MM.1S (cell line): Measurements from ENCODE around the gene COL6A1.

ENCODE experiments used
- DNase-seq: peaks from one replicate; pipeline ENCODE4 v3.0.0-alpha.2; 2015
- H2AFZ ChIP-seq: fragments of 300-600 bp; sonication (generic); 2 replicates; pipeline ENCODE4 v1.6.0; 2016; ENCODE audit warnings: antibody characterized with exemption, low read length
- H3F3A ChIP-seq: fragments of 300-600 bp; sonication (generic); 2 replicates; pipeline ENCODE4 v1.6.1; 2016; ENCODE audit warnings: mild to moderate bottlenecking, antibody characterized with exemption, low read length, moderate library complexity, mixed read lengths; ENCODE audit not compliant: insufficient read depth
- H3K27ac ChIP-seq: fragments of 300-600 bp; sonication (generic); 2 replicates; pipeline ENCODE4 v1.5.1; 2016; ENCODE audit warnings: mild to moderate bottlenecking, low read length
- H3K27me3 ChIP-seq: fragments of 300-600 bp; sonication (generic); replicated peaks from 2 replicates; pipeline ENCODE4 v1.6.0; 2016; ENCODE audit warnings: low read length; ENCODE audit not compliant: insufficient read depth
- H3K36me3 ChIP-seq: fragments of 300-600 bp; sonication (generic); replicated peaks from 2 replicates; pipeline ENCODE4 v1.6.1; 2016; ENCODE audit warnings: mild to moderate bottlenecking, low read length, mixed read lengths; ENCODE audit not compliant: insufficient read depth
- H3K4me1 ChIP-seq: fragments of 300-600 bp; sonication (generic); 2 replicates; pipeline ENCODE4 v1.6.1; 2016; ENCODE audit warnings: low read length, mixed read lengths
- H3K4me2 ChIP-seq: fragments of 300-600 bp; sonication (generic); 2 replicates; pipeline ENCODE4 v1.6.0; 2016; ENCODE audit warnings: low read depth, low read length
- H3K4me3 ChIP-seq: fragments of 300-600 bp; sonication (generic); 2 replicates; pipeline ENCODE4 v1.5.1; 2016; ENCODE audit warnings: low read length, mixed read lengths
- H3K79me2 ChIP-seq: fragments of 300-600 bp; sonication (generic); 2 replicates; pipeline ENCODE4 v1.6.1; 2016; ENCODE audit warnings: mixed run types, low read length, mixed read lengths
- H3K9ac ChIP-seq: fragments of 300-600 bp; sonication (generic); 2 replicates; pipeline ENCODE4 v1.6.1; 2016; ENCODE audit warnings: low read length, mixed read lengths
- H3K9me2 ChIP-seq: fragments of 300-600 bp; sonication (generic); replicated peaks from 2 replicates; pipeline ENCODE4 v1.6.1; 2016; ENCODE audit warnings: mild to moderate bottlenecking, low read length, mixed read lengths; ENCODE audit not compliant: insufficient read depth
- H3K9me3 ChIP-seq: fragments of 300-600 bp; sonication (generic); replicated peaks from 2 replicates; pipeline ENCODE4 v1.6.1; 2016; ENCODE audit warnings: mild to moderate bottlenecking, low read length, mixed read lengths; ENCODE audit not compliant: insufficient read depth
- H4K20me1 ChIP-seq: fragments of 300-600 bp; sonication (generic); 2 replicates; pipeline ENCODE4 v1.6.1; 2016; ENCODE audit warnings: mild to moderate bottlenecking, low read length, moderate library complexity, mixed read lengths; ENCODE audit not compliant: insufficient read depth
- EZH2 ChIP-seq: fragments of 300-600 bp; sonication (generic); optimal IDR thresholded peaks from 2 replicates; pipeline ENCODE3; 2017; ENCODE audit warnings: low read depth, mild to moderate bottlenecking, antibody characterized with exemption, low read length, mixed read lengths
- EZH2phosphoT487 ChIP-seq: fragments of 300-600 bp; sonication (generic); IDR thresholded peaks from 2 replicates; pipeline ENCODE4 v1.6.1; 2018; ENCODE audit warnings: antibody characterized with exemption, low read length
- TF ChIP-seq, protein P1 (sequence below): fragments of 300-600 bp; sonication (generic); IDR thresholded peaks from 2 replicates; pipeline ENCODE4 v1.5.1; 2016; ENCODE audit warnings: antibody characterized with exemption, low read length, mixed read lengths

Gene COL6A1

DNA sequence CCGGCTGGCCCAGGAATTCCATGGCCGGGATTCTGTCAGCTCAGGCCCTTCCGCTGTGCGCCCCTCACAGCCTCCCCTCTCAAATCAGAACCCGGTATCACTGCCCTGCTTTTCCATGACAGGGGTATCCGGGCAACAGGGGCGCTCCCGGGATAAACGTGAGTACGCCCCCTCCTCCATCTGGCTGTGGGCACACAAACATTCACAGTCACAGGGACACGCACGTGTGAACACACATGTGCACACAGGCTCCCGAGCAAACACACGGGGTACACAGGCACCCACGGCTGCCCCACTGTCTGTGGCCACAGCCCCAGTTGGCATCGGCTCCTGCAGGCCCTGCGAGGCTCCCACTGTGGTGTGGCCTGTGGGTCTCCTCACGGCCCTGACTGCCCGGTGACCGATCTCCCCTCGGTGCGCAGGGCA is 16.7 kb downstream of the COL6A1 start:
- no peak overlapping the region for H3K4me3 ChIP-seq

DNA sequence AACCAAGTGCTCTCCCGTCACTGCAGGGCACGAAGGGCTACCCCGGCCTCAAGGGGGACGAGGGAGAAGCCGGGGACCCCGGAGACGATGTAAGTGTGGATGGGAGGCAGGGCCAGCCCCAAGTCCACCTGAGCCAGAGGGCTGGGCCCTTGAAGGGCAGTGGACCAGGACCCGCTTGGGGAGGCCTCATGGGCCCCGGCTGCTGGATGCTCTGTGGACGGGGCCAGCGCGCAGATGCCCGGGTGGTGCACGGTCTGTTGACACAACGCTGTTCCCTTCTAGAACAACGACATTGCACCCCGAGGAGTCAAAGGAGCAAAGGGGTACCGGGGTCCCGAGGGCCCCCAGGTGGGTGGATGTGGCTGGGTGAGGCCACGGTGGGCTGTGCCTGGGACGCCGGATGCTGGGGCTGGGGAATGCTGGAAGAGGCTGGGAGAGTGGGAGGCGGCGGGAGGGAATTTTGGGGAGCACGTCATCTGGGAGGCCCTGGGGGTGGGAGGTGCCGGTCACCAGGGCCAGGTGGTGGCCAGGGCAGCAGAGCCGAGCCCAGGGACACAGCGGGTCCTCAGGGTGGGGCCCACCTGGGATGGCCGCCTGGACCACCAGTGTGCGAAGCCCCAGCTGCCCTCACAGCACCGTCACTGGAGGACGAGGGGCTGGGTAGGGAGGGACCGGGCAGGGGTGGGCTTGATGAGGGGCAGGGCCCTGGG is 17.5 kb downstream of the COL6A1 start:
- Histone ChIP-seq H3K4me3 (no peak overlapping the region), H2AFZ (no peak overlapping the region), H3K27me3 (peaks cover 94% of the 10 kb centered on the region), H3F3A (no peaks in the 10 kb centered on the region), H3K9me3 (no peaks in the 10 kb centered on the region), H3K79me2 (no peaks in the 10 kb centered on the region), H3K27ac (no peak overlapping the region), H3K9ac (no peak overlapping the region), H3K4me2 (no peak overlapping the region), H3K4me1 (no peaks in the 10 kb centered on the region), H3K36me3 (no peaks in the 10 kb centered on the region), H3K9me2 (no peaks in the 10 kb centered on the region), H4K20me1 (no peaks in the 10 kb centered on the region)
- no peak for TF ChIP-seq EZH2phosphoT487
- TF ChIP-seq, protein P1, sequence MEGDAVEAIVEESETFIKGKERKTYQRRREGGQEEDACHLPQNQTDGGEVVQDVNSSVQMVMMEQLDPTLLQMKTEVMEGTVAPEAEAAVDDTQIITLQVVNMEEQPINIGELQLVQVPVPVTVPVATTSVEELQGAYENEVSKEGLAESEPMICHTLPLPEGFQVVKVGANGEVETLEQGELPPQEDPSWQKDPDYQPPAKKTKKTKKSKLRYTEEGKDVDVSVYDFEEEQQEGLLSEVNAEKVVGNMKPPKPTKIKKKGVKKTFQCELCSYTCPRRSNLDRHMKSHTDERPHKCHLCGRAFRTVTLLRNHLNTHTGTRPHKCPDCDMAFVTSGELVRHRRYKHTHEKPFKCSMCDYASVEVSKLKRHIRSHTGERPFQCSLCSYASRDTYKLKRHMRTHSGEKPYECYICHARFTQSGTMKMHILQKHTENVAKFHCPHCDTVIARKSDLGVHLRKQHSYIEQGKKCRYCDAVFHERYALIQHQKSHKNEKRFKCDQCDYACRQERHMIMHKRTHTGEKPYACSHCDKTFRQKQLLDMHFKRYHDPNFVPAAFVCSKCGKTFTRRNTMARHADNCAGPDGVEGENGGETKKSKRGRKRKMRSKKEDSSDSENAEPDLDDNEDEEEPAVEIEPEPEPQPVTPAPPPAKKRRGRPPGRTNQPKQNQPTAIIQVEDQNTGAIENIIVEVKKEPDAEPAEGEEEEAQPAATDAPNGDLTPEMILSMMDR, result no peak
- no peak for TF ChIP-seq EZH2
- no peak for DNase-seq

More for the DNA sequence above, 16.7 kb downstream of the COL6A1 start:
- no peak overlapping the region for H3K4me2 ChIP-seq
- no peak overlapping the region for H2AFZ ChIP-seq
- no peaks in the 10 kb centered on the region for H3K9me2 ChIP-seq
- no peaks in the 10 kb centered on the region for H3K9me3 ChIP-seq
- peaks cover 94% of the 10 kb centered on the region for H3K27me3 ChIP-seq
- DNase-seq, result no peak
- TF ChIP-seq EZH2phosphoT487 (no peak), EZH2 (no peak)
- TF ChIP-seq, protein P1, result no peak
- H3K9ac ChIP-seq, result no peak overlapping the region
- H3K27ac ChIP-seq, result no peak overlapping the region
- H3K36me3 ChIP-seq, result no peaks in the 10 kb centered on the region
- no peaks in the 10 kb centered on the region for H4K20me1 ChIP-seq
- H3K79me2 ChIP-seq, result no peaks in the 10 kb centered on the region
- H3K4me1 ChIP-seq, result no peaks in the 10 kb centered on the region
- no peaks in the 10 kb centered on the region for H3F3A ChIP-seq

DNA sequence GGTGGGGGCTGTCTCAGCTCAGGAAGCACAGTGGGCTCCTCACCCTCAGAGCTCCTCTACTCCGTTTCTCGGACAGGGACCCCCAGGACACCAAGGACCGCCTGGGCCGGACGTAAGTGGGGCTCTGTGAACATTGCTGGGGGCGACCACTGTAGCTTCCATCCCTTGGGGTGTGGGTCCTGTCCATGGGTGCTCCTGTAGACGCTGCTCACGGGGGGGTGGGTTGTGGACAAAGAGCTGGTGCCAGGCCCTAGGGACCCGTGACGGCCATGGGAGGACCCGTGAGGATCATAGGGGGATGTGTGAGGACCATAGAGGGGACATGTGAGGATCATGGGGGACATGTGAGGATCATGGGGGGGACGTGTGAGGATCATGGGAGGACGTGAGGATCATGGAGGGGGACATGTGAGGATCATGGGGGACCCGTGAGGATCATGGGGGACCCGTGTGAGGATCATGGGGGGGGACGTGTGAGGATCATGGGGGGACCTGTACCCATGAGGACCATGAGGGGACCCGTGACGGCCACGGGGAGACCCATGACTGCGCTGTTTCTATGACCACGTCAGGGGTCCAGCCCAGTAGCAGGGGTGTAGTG is 18.1 kb downstream of the COL6A1 start:
- Histone ChIP-seq H3K4me1 (no peaks in the 10 kb centered on the region), H3K9me3 (no peaks in the 10 kb centered on the region), H3K4me3 (no peak overlapping the region), H3K4me2 (no peak overlapping the region), H2AFZ (no peak overlapping the region), H3K79me2 (no peaks in the 10 kb centered on the region), H4K20me1 (no peaks in the 10 kb centered on the region), H3K9ac (no peak overlapping the region), H3K9me2 (no peaks in the 10 kb centered on the region), H3K36me3 (no peaks in the 10 kb centered on the region), H3F3A (no peaks in the 10 kb centered on the region), H3K27me3 (peaks cover 94% of the 10 kb centered on the region), H3K27ac (no peak overlapping the region)
- DNase-seq, result no peak
- no peak for TF ChIP-seq EZH2phosphoT487
- TF ChIP-seq, protein P1, result no peak
- no peak for TF ChIP-seq EZH2
